ENCODE measurements around the gene NPAS2.

GRCh38 chr2:101007415-101008345, 187.7 kb downstream of the NPAS2 start:
- TF ChIP-seq CTCF (conservative IDR thresholded peaks at IDR 0.05; ENCODE audit: low read length) (no peak), EZH2phosphoT487 (IDR thresholded peaks at IDR 0.05; ENCODE audit: borderline replicate concordance) (no peak)

Data from Loucy (cell line).